Measurements from ENCODE around the gene PTBP2.

GRCh38 chr1:96820107-96820506, 98.5 kb downstream of the PTBP2 start:
- TF ChIP-seq CTCF (IDR thresholded peaks at IDR 0.05; ENCODE audit: low read depth, low read length) = no peak
- TF ChIP-seq EZH2phosphoT487 (IDR thresholded peaks at IDR 0.05; ENCODE audit: low read depth) = no peak

Data from OCI-LY3 (cell line).